Uterus (tissue), 2 donors: ENCODE results near the gene SKA1.

Experiments
- CTCF ChIP-seq, 4 experiments: fragments of 200-600 bp in 2 of 4; fragments of 450-650 bp in 2 of 4; sonication (generic) in 2 of 4; IDR thresholded peaks; one replicate each; pipeline ENCODE4 v1.5.1; 2016 to 2019; ENCODE audit warnings: antibody characterized with exemption in 4 of 4, mild to moderate bottlenecking in 2 of 4, moderate library complexity in 1 of 4
- POLR2A ChIP-seq, 2 donors: fragments of 450-650 bp; IDR thresholded peaks; one replicate each; pipeline ENCODE4 v1.6.1; 2016; ENCODE audit warnings: antibody characterized with exemption in 2 of 2, mild to moderate bottlenecking in 1 of 2, moderate library complexity in 1 of 2

- TF ChIP-seq CTCF (IDR thresholded peaks at IDR 0.05) (no peak), POLR2A (IDR thresholded peaks at IDR 0.05) (no peak)
Measured at GRCh38 chr18:50341443-50341842, 33.4 kb upstream of the SKA1 start.
